K562 (cell line): ENCODE results near the gene SLC25A4. TPM values are rescaled to one million over a fixed set of nuclear protein-coding genes. Genes with fewer than 3 reads are reported as not detected.

Experiments
- ATAC-seq: fragments of 200-7000 bp; cut with Tn5 transposase; 3 replicates; pipeline ENCODE4 v1.9.1; 2020; ENCODE audit warnings: moderate library complexity
- BruUV-seq: library from RNA; stranded (reverse); fragments of 400-500 nt; replicated peaks from 2 replicates; lab custom pipeline; 2021; lab: Mats Ljungman, UMichigan
- CTCF ChIA-PET: fragments of 300-600 bp; formaldehyde crosslinking; extraction: SDS; loops from one replicate; lab custom pipeline; 2021; ENCODE audit warnings: low intra/inter-chr PET ratio; lab: Yijun Ruan, JAX
- POLR2A ChIA-PET: fragments of 300-600, 350-650 bp; sonication (Branson Sonifier 250); formaldehyde crosslinking; extraction: SDS; loops from one replicate; lab custom pipeline; 2021; ENCODE audit warnings: antibody characterized with exemption, inconsistent platforms; lab: Yijun Ruan, JAX
- DNase-seq, 4 experiments: peaks; one replicate each; pipeline versions ENCODE4 v3.0.0 to v3.0.0-alpha.2; 2011 to 2018; ENCODE audit warnings: low spot score in 3 of 4, mixed read lengths in 3 of 4; ENCODE audit errors: extremely low read depth in 1 of 4
- FAIRE-seq: peaks from 2 replicates; lab custom pipeline; 2011; peaks lifted over from hg19 to GRCh38; lab: Jason Lieb, UNC
- H2AFZ ChIP-seq: 2 replicates; pipeline ENCODE4 v1.6.0; 2011; ENCODE audit warnings: low read depth, low read length, control low read depth, inconsistent platforms
- H3K27ac ChIP-seq: fragments of 200-600 bp; 3 replicates; pipeline ENCODE4 v1.8.0; 2011; ENCODE audit warnings: low read depth, mild to moderate bottlenecking, control low read depth, inconsistent platforms, low read length, moderate library complexity, mixed read lengths; ENCODE audit errors: extremely low read depth
- H3K27me3 ChIP-seq, 2 experiments: fragments of 300-600 bp in 1 of 2; 2 replicates in 1 of 2; 3 replicates in 1 of 2; pipeline versions ENCODE4 v1.6.0 to v1.8.0; 2011; ENCODE audit warnings: inconsistent platforms in 2 of 2, low read length in 2 of 2, mild to moderate bottlenecking in 1 of 2, mixed read lengths in 1 of 2, moderate library complexity in 1 of 2; ENCODE audit not compliant: control insufficient read depth in 2 of 2, insufficient read depth in 2 of 2
- H3K36me3 ChIP-seq: fragments of 300-600 bp; 3 replicates; pipeline ENCODE4 v1.8.0; 2011; ENCODE audit warnings: mild to moderate bottlenecking, low read length, inconsistent platforms; ENCODE audit not compliant: control insufficient read depth, insufficient read depth
- H3K4me1 ChIP-seq, 2 experiments: fragments of 200-600 bp in 1 of 2; replicated peaks in 1 of 2; 2 replicates in 1 of 2; 3 replicates in 1 of 2; pipeline versions ENCODE4 v1.5.1 to v1.8.0; 2011; ENCODE audit warnings: inconsistent platforms in 2 of 2, low read length in 2 of 2, mild to moderate bottlenecking in 1 of 2, mixed read lengths in 1 of 2, moderate library complexity in 1 of 2; ENCODE audit not compliant: control insufficient read depth in 2 of 2, insufficient read depth in 2 of 2
- H3K4me2 ChIP-seq: 2 replicates; pipeline ENCODE4 v1.6.1; 2011; ENCODE audit warnings: low read length, control low read depth, inconsistent platforms, mixed read lengths; ENCODE audit not compliant: insufficient read depth
- H3K4me3 ChIP-seq: fragments of 200-600 bp; sonication (generic), shearing (Covaris generic); 2 replicates; pipeline ENCODE4 v1.5.1; 2016; ENCODE audit warnings: control low read depth, inconsistent platforms
- H3K79me2 ChIP-seq: fragments of 200-600 bp; 3 replicates; pipeline ENCODE4 v1.8.0; 2011; ENCODE audit warnings: low read length, inconsistent platforms; ENCODE audit not compliant: control insufficient read depth, insufficient read depth
- H3K9ac ChIP-seq, 2 experiments: 2 replicates each; pipeline versions ENCODE4 v1.6.0 to v1.6.1; 2011; ENCODE audit warnings: low read depth in 2 of 2, low read length in 2 of 2, control low read depth in 1 of 2, inconsistent platforms in 1 of 2, mild to moderate bottlenecking in 1 of 2, mixed read lengths in 1 of 2; ENCODE audit not compliant: insufficient read depth in 1 of 2
- H3K9me1 ChIP-seq: one replicate; pipeline ENCODE4 v1.6.0; 2011; ENCODE audit warnings: inconsistent platforms, mild to moderate bottlenecking, low read length, moderate library complexity; ENCODE audit not compliant: control insufficient read depth, insufficient read depth
- H3K9me3 ChIP-seq: replicated peaks from 2 replicates; pipeline ENCODE4 v1.5.1; 2011; ENCODE audit warnings: low read depth, low read length, inconsistent platforms; ENCODE audit not compliant: control insufficient read depth, insufficient read depth
- H4K20me1 ChIP-seq: replicated peaks from 2 replicates; pipeline ENCODE4 v1.6.1; 2011; ENCODE audit warnings: low read length, inconsistent platforms, mixed read lengths; ENCODE audit not compliant: control insufficient read depth, insufficient read depth
- DPF2 ChIP-seq: fragments of 450-650 bp; IDR thresholded peaks from 2 replicates; pipeline ENCODE4 v1.6.1; 2016
- EP300 ChIP-seq: IDR thresholded peaks from 2 replicates; pipeline ENCODE4 v1.6.1; 2012; ENCODE audit warnings: low read length, improper control_type of control experiment
- GATA2 ChIP-seq: sonication (generic); formaldehyde crosslinking; IDR thresholded peaks from 2 replicates; pipeline ENCODE4 v1.4.0; 2020; ENCODE audit warnings: mild to moderate bottlenecking, missing genetic modification reagents
- HMG20B ChIP-seq: fragments of 250-450 bp; sonication (Bioruptor Pico); IDR thresholded peaks from 2 replicates; pipeline ENCODE4 v1.5.0; 2021; ENCODE audit warnings: mild to moderate bottlenecking
- HNRNPLL ChIP-seq: fragments of 200-400 bp; formaldehyde crosslinking; IDR thresholded peaks from 2 replicates; pipeline ENCODE4 v1.6.1; 2017; ENCODE audit warnings: low read length, low read depth, mild to moderate bottlenecking; ENCODE audit not compliant: poor library complexity, severe bottlenecking
- MAFF ChIP-seq: IDR thresholded peaks from 2 replicates; pipeline ENCODE4 v1.6.1; 2012; ENCODE audit warnings: low read length, improper control_type of control experiment
- MCM3 ChIP-seq: fragments of 450-650 bp; IDR thresholded peaks from 2 replicates; pipeline ENCODE4 v1.6.1; 2016
- MEF2D ChIP-seq: conservative IDR thresholded peaks from 2 replicates; pipeline ENCODE4 v1.6.1; 2016; ENCODE audit warnings: low read depth, missing genetic modification characterization, missing compliant biosample characterization
- NCOA4 ChIP-seq: fragments of 450-650 bp; IDR thresholded peaks from 2 replicates; pipeline ENCODE4 v1.6.1; 2018; ENCODE audit warnings: mild to moderate bottlenecking; ENCODE audit not compliant: partially characterized antibody
- NONO ChIP-seq, 2 experiments: fragments of 200-400 bp in 1 of 2; fragments of 450-650 bp in 1 of 2; formaldehyde crosslinking in 1 of 2; IDR thresholded peaks; 2 replicates each; pipeline ENCODE4 v1.6.1; 2017; ENCODE audit warnings: low read depth in 2 of 2, mild to moderate bottlenecking in 2 of 2, moderate library complexity in 2 of 2, low read length in 1 of 2
- SRSF9 ChIP-seq: fragments of 200-400 bp; formaldehyde crosslinking; IDR thresholded peaks from 2 replicates; pipeline ENCODE4 v1.6.1; 2017; ENCODE audit warnings: low read depth, low read length, borderline replicate concordance
- TEAD1 ChIP-seq, 2 experiments: fragments of 450-650 bp in 1 of 2; sonication (generic) in 1 of 2; formaldehyde crosslinking; IDR thresholded peaks; 2 replicates each; pipeline versions ENCODE4 v1.4.0 to v1.8.0; 2020 to 2022; ENCODE audit warnings: mild to moderate bottlenecking in 2 of 2, missing genetic modification reagents in 1 of 2
- ZNF24 ChIP-seq: fragments of 450-650 bp; IDR thresholded peaks from 2 replicates; pipeline ENCODE4 v1.6.1; 2016
- ZNF316 ChIP-seq: fragments of 450-650 bp; IDR thresholded peaks from 2 replicates; pipeline ENCODE4 v1.6.1; 2016
- WGBS: fragments of 100-300 bp; shearing (Covaris generic); methylation state at CpG from one replicate; pipeline ENCODE4 v1.1.6; 2016; ENCODE audit warnings: low coverage, mixed read lengths; ENCODE audit not compliant: insufficient coverage; ENCODE audit errors: missing lambda C conversion rate; 5-methylcytosine and 5-hydroxymethylcytosine counted together
- in situ Hi-C: fragments of 300-500 bp; cut with MboI; formaldehyde crosslinking; loops from 4 replicates; pipeline ENCODE4 v1.15.0; 2018; ENCODE audit warnings: inconsistent platforms, mixed read lengths
- intact Hi-C: fragments of 100-400 bp; cut with micrococcal nuclease; formaldehyde crosslinking; loops from 2 replicates; pipeline ENCODE4 v1.14.2; 2022
- polyA plus RNA-seq, 8 experiments: library from polyadenylated mRNA; depleted of rRNA in 4 of 8; stranded (reverse) in 5 of 8; unstranded in 3 of 8; fragments of >200 nt; fragmentation: Nextera tagmentation in 2 of 8; fragmentation: Illumina TruSeq in 1 of 8; extraction: Ambion mirVana in 2 of 8; extraction: Trizol in 1 of 8; gene quantifications; 2 replicates each; pipeline versions ENCODE4 v1.2.1 to v1.2.3, GENCODE V29; 2011 to 2014; ENCODE audit warnings: inconsistent platforms in 1 of 8, missing spikeins in 1 of 8
- total RNA-seq, 7 experiments: library from RNA; depleted of rRNA in 6 of 7; stranded (reverse); fragments of >200 nt in 6 of 7; fragmentation: Illumina TruSeq in 2 of 7; extraction: Trizol in 2 of 7; gene quantifications; 2 replicates each; pipeline versions ENCODE4 v1.2.1 to v1.2.3, GENCODE V29; 2011 to 2021; ENCODE audit warnings: low replicate concordance in 1 of 7
- TF ChIP-seq, protein P1 (sequence below), 2 experiments: fragments of 200-800 bp in 1 of 2; sonication (Bioruptor generic) in 1 of 2; sonication (generic) in 1 of 2; formaldehyde crosslinking in 1 of 2; IDR thresholded peaks in 1 of 2; conservative IDR thresholded peaks in 1 of 2; 2 replicates each; pipeline versions ENCODE4 v1.5.0 to v1.6.1; 2016 to 2020; ENCODE audit warnings: missing compliant biosample characterization in 1 of 2, missing genetic modification characterization in 1 of 2, missing genetic modification reagents in 1 of 2
- TF ChIP-seq, protein P2 (sequence below): IDR thresholded peaks from 3 replicates; pipeline ENCODE4 v1.6.1; 2011; ENCODE audit warnings: borderline replicate concordance, mild to moderate bottlenecking; ENCODE audit not compliant: insufficient read length, insufficient read depth
- TF ChIP-seq, protein P3 (sequence below): fragments of 450-650 bp; IDR thresholded peaks from 2 replicates; pipeline ENCODE4 v1.6.1; 2016; ENCODE audit warnings: missing biosample characterization, missing genetic modification characterization
- TF ChIP-seq, protein P4 (sequence below): sonication (generic); formaldehyde crosslinking; IDR thresholded peaks from 2 replicates; pipeline ENCODE4 v1.8.1; 2022; ENCODE audit warnings: missing genetic modification reagents

The SLC25A4 gene
- total and polyA plus RNA-seq, 9 of the 15 experiments (the other 6 are each of a cell fraction or from before 2014, with no cell fraction given) = 8.3 to 28.6 (median 19.5) TPM

DNA sequence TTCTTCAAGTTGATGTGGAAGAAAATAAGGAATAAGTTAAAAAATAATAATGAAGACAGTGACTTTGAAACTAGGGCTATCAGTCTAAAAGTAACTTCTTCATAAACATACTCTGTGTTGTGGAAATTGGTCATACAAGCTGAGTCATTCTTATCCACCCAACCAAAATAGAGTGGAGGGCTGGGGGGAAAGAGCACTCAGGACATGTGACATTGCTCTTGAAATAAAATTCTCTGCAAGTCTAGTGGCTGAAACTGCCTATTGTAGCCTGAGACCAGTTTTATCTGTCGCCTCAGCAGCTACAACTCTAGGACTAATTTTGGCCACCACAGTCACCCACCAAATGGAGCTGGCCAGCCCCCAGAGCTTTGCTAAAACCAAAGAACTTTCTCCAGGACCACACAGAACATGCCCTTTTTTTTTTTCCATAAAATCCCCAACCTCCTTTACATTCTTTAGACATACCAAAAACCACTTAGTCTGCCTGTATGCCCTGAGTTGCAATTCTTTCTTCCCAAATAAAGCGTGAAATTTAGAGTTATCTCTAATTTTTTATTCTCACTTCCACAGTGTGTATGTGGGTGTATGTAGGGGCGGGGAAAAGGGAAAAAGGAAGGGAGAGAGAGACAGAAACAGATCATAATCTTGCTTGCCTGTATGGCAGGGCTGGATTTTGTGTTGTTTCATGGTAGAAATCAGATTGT, 23.0 kb upstream of the SLC25A4 start:
- H3K4me3 ChIP-seq = no peak overlapping the region
- TF ChIP-seq GATA2 (CRISPR knock-in tag) (0 out of 2 replicates have a peak, but pooled peaks have one; percentile 24), NCOA4 (no peak), HNRNPLL (no peak), MCM3 (no peak), DPF2 (peak; percentile 48; the same call in 1 of the 2 replicates), TEAD1 (CRISPR knock-in tag; IDR thresholded peaks at IDR 0.05) (no peak), SRSF9 (no peak), EP300 (0 out of 2 replicates have a peak, but pooled peaks have one; percentile 9), MEF2D (tag) (no peak), HMG20B (CRISPR knock-in tag) (no peak), MAFF (peak; percentile 74), ZNF316 (peak; percentile 76), ZNF24 (no peak), NONO (IDR thresholded peaks at IDR 0.05; ENCODE audit: low read depth in 2 of 2, low read length in 1 of 2) (no peak)
- TF ChIP-seq, protein P1, sequence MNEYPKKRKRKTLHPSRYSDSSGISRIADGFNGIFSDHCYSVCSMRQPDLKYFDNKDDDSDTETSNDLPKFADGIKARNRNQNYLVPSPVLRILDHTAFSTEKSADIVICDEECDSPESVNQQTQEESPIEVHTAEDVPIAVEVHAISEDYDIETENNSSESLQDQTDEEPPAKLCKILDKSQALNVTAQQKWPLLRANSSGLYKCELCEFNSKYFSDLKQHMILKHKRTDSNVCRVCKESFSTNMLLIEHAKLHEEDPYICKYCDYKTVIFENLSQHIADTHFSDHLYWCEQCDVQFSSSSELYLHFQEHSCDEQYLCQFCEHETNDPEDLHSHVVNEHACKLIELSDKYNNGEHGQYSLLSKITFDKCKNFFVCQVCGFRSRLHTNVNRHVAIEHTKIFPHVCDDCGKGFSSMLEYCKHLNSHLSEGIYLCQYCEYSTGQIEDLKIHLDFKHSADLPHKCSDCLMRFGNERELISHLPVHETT (CRISPR knock-in tag; conservative IDR thresholded peaks at IDR 0.05 in 1 of 2, IDR thresholded peaks at IDR 0.05 in 1 of 2) = peak in 1 of 2 experiments; percentile 44; a peak in 1 of 4 replicates
- TF ChIP-seq, protein P2, sequence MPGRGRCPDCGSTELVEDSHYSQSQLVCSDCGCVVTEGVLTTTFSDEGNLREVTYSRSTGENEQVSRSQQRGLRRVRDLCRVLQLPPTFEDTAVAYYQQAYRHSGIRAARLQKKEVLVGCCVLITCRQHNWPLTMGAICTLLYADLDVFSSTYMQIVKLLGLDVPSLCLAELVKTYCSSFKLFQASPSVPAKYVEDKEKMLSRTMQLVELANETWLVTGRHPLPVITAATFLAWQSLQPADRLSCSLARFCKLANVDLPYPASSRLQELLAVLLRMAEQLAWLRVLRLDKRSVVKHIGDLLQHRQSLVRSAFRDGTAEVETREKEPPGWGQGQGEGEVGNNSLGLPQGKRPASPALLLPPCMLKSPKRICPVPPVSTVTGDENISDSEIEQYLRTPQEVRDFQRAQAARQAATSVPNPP = no peak
- TF ChIP-seq, protein P3, sequence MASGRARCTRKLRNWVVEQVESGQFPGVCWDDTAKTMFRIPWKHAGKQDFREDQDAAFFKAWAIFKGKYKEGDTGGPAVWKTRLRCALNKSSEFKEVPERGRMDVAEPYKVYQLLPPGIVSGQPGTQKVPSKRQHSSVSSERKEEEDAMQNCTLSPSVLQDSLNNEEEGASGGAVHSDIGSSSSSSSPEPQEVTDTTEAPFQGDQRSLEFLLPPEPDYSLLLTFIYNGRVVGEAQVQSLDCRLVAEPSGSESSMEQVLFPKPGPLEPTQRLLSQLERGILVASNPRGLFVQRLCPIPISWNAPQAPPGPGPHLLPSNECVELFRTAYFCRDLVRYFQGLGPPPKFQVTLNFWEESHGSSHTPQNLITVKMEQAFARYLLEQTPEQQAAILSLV = no peak
- TF ChIP-seq, protein P4, sequence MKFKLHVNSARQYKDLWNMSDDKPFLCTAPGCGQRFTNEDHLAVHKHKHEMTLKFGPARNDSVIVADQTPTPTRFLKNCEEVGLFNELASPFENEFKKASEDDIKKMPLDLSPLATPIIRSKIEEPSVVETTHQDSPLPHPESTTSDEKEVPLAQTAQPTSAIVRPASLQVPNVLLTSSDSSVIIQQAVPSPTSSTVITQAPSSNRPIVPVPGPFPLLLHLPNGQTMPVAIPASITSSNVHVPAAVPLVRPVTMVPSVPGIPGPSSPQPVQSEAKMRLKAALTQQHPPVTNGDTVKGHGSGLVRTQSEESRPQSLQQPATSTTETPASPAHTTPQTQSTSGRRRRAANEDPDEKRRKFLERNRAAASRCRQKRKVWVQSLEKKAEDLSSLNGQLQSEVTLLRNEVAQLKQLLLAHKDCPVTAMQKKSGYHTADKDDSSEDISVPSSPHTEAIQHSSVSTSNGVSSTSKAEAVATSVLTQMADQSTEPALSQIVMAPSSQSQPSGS = no peak

More for the DNA sequence above, 23.0 kb upstream of the SLC25A4 start:
- ATAC-seq (peak; percentile 51), DNase-seq (peak; percentile 30 to 71 (median 48)), FAIRE-seq (peak; percentile 67)
- Histone ChIP-seq H2AFZ (peak overlapping the region; percentile 79), H3K4me1 (peaks cover 5 to 38% of the 10 kb centered on the region in 2 experiments), H4K20me1 (no peaks in the 10 kb centered on the region), H3K9ac (peak overlapping the region in 1 of 2 experiments; percentile 48; a peak in 3 of 4 replicates), H3K79me2 (no peaks in the 10 kb centered on the region), H3K27me3 (no peaks in the 10 kb centered on the region), H3K36me3 (no peaks in the 10 kb centered on the region), H3K27ac (peak overlapping the region; percentile 44), H3K4me2 (peak overlapping the region; percentile 44), H3K9me1 (no peaks in the 10 kb centered on the region), H3K9me3 (no peaks in the 10 kb centered on the region)
- CTCF ChIA-PET = no interaction called here
- 5% methylated on average over 3 of the region's 3 CpGs for WGBS
- no TSS peak for BruUV-seq
- in situ Hi-C loops (no loop called here), intact Hi-C loops (no loop called here)
- POLR2A ChIA-PET = interaction anchor here (0.6 kb wide), 1 partner anchor 23 kb away, joined by 3 read pairs; the partner anchor contains the start of gene SLC25A4
